Measurements from ENCODE around the gene EPB41. TPM values are rescaled to one million over a fixed set of nuclear protein-coding genes. Genes with fewer than 3 reads are reported as not detected.
A peak's percentile ranks its signal among the peaks of the same experiment; 100 is the strongest.

Gene EPB41
- total and polyA plus RNA-seq, 9 of the 15 experiments (the other 6 are each of a cell fraction or from before 2014, with no cell fraction given): 3.7 to 213 (median 141) TPM

DNA sequence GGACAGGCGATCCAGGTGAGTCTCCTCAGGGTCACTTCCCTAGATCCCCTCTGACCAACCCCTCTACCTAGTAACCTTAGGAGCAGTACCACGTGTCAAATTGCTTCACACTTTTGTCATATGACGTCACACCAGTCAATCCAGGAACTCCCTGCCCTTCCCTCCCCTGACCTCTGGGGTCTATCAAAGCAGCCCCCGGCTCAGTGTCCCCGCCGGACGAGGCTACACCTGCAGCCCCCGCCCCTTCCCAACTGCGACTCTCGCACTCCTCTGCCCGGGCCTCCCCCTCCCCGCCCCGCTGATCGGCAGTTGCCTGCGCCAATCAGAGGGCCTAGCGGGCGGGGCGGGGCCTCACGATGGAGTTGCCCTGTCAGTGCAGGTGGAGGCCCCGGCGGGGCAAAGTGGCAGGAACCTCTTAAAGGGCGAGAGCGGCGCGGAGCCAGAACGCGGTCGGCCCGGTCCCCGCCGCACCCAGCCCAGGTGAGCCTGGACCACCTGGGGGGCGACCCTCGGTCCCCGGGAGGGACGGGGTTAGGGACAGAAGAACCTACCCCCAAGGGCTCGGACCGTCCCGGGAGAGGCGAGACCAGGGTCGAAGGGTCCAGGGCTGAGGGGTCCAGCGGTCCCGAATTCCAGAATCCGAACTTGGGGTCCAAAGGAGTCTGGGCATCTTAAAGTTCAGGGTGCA lies 27.5 kb upstream of the EPB41 start (continued):
- TF ChIP-seq, protein P1, sequence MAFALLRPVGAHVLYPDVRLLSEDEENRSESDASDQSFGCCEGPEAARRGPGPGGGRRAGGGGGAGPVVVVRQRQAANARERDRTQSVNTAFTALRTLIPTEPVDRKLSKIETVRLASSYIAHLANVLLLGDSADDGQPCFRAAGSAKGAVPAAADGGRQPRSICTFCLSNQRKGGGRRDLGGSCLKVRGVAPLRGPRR (CRISPR knock-in tag; IDR thresholded peaks at IDR 0.05): 0 out of 2 replicates have a peak, but pooled peaks have one; percentile 24
- peak; percentile 98 for TF ChIP-seq CEBPB (tag; IDR thresholded peaks at IDR 0.05)
- TF ChIP-seq ZNF75A (CRISPR knock-in tag; IDR thresholded peaks at IDR 0.05): no peak
- TF ChIP-seq EP300 (IDR thresholded peaks at IDR 0.05; ENCODE audit: low read length): no peak
- TF ChIP-seq ZNF263 (CRISPR knock-in tag; IDR thresholded peaks at IDR 0.05; ENCODE audit: borderline replicate concordance): peak; percentile 48; the same call in 1 of the 2 replicates
- TF ChIP-seq, protein P2, sequence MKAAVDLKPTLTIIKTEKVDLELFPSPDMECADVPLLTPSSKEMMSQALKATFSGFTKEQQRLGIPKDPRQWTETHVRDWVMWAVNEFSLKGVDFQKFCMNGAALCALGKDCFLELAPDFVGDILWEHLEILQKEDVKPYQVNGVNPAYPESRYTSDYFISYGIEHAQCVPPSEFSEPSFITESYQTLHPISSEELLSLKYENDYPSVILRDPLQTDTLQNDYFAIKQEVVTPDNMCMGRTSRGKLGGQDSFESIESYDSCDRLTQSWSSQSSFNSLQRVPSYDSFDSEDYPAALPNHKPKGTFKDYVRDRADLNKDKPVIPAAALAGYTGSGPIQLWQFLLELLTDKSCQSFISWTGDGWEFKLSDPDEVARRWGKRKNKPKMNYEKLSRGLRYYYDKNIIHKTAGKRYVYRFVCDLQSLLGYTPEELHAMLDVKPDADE (conservative IDR thresholded peaks at IDR 0.05; ENCODE audit: control insufficient read depth, low read depth, low read length): 0 out of 2 replicates have a peak, but pooled peaks have one; percentile 27
- TF ChIP-seq ELF1 (tag; IDR thresholded peaks at IDR 0.05): 0 out of 2 replicates have a peak, but pooled peaks have one; percentile 70
- peak; percentile 88 for TF ChIP-seq MTA3 (IDR thresholded peaks at IDR 0.05; ENCODE audit: borderline replicate concordance)
- 0 out of 2 replicates have a peak, but pooled peaks have one; percentile 49 for TF ChIP-seq POLR2AphosphoS5 (IDR thresholded peaks at IDR 0.05; ENCODE audit: control insufficient read depth, insufficient read depth, low read depth, low read length)
- TF ChIP-seq ZBTB7A (IDR thresholded peaks at IDR 0.05; ENCODE audit: borderline replicate concordance, control insufficient read depth, low read depth, low read length): peak; percentile 42
- TF ChIP-seq SP2 (IDR thresholded peaks at IDR 0.05; ENCODE audit: extremely low read depth, low read depth, low read length, poor library complexity, severe bottlenecking): peak; percentile 92
- TF ChIP-seq PCBP1 (IDR thresholded peaks at IDR 0.05; ENCODE audit: low read depth, low read length, poor library complexity, severe bottlenecking): peak; percentile 62
- TF ChIP-seq PYGO2 (tag; IDR thresholded peaks at IDR 0.05): peak; percentile 44; the same call in 1 of the 2 replicates
- TF ChIP-seq NFIC (IDR thresholded peaks at IDR 0.05): peak; percentile 49
- TF ChIP-seq EHMT2 (IDR thresholded peaks at IDR 0.05): no peak
- no peak for TF ChIP-seq ZNF830 (CRISPR knock-in tag; IDR thresholded peaks at IDR 0.05)
- peak; percentile 12; the same call in 1 of the 2 replicates for TF ChIP-seq NFE2 (IDR thresholded peaks at IDR 0.05; ENCODE audit: low read depth)
- peak; percentile 79; the same call in 1 of the 2 replicates for TF ChIP-seq MECOM (CRISPR knock-in tag; IDR thresholded peaks at IDR 0.05)
- TF ChIP-seq E2F3 (CRISPR knock-in tag; IDR thresholded peaks at IDR 0.05): no peak
- TF ChIP-seq, protein P3, sequence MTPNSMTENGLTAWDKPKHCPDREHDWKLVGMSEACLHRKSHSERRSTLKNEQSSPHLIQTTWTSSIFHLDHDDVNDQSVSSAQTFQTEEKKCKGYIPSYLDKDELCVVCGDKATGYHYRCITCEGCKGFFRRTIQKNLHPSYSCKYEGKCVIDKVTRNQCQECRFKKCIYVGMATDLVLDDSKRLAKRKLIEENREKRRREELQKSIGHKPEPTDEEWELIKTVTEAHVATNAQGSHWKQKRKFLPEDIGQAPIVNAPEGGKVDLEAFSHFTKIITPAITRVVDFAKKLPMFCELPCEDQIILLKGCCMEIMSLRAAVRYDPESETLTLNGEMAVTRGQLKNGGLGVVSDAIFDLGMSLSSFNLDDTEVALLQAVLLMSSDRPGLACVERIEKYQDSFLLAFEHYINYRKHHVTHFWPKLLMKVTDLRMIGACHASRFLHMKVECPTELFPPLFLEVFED (CRISPR knock-in tag; conservative IDR thresholded peaks at IDR 0.05): peak; percentile 70; the same call in 1 of the 2 replicates
- peak; percentile 78 for TF ChIP-seq TBP (optimal IDR thresholded peaks at IDR 0.05; ENCODE audit: low read depth, low read length)
- peak; percentile 48; the same call in 1 of the 2 replicates for TF ChIP-seq PML (IDR thresholded peaks at IDR 0.05; ENCODE audit: low read length)
- TF ChIP-seq TCF7 (IDR thresholded peaks at IDR 0.05; ENCODE audit: borderline replicate concordance): no peak
- TF ChIP-seq ATF7 (IDR thresholded peaks at IDR 0.05): peak; percentile 98
- TF ChIP-seq, protein P4, sequence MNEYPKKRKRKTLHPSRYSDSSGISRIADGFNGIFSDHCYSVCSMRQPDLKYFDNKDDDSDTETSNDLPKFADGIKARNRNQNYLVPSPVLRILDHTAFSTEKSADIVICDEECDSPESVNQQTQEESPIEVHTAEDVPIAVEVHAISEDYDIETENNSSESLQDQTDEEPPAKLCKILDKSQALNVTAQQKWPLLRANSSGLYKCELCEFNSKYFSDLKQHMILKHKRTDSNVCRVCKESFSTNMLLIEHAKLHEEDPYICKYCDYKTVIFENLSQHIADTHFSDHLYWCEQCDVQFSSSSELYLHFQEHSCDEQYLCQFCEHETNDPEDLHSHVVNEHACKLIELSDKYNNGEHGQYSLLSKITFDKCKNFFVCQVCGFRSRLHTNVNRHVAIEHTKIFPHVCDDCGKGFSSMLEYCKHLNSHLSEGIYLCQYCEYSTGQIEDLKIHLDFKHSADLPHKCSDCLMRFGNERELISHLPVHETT (CRISPR knock-in tag; conservative IDR thresholded peaks at IDR 0.05 in 1 of 2, IDR thresholded peaks at IDR 0.05 in 1 of 2): peak in 1 of 2 experiments; percentile 88; a peak in 2 of 4 replicates
